Hematopoietic multipotent progenitor cell treated with erythropoietin and hydrocortisone succinate and interleukin-3 and kit ligand, for 4 days (in vitro differentiated cells): ENCODE results near the gene KDM1B.
A peak's percentile ranks its signal among the peaks of the same experiment; 100 is the strongest.

Source experiments
- DNase-seq: peaks from one replicate; pipeline ENCODE4 v3.0.0-alpha.2; 2015

Gene KDM1B

DNA sequence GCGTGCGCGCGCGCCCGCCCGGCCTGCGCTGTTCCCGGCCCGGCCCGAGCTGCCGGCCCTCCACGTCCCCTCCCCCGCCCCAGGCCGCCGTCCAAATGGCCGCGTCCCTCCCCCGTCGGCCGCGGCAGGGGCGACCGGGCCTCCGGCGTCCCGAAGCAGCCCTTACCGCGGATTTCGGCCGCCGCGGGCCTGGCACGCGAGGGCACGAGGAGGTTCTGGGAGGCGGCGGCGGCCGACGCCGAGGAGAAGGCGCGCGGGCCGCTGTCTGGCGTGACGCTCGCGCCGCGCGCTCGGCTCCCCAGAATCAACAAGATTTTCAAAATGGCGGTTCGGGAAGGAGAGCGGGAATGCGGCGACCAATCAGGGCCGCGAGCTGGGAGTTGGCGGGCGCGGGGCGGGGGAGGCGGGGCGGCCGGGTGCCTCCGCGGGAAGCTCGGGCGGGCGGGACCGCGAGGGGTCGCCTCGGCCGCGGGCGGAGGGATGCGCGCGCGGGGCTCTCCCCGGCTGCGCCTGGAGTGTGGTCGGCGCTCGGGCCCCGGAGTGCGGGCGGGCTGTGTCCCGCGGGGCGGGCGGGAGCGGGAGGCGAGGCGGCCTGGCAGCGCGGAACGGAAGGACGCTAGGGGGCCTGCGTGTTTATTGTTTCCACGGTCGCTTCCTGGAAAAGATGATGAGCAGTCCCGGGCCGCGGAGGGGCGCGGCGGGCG is 109.1 kb downstream of the KDM1B start, which contains the start of gene DEK:
DEK (minus strand) TSS at position 312 of the 704 bp plus-strand sequence. CDS start 543 bp downstream, outside the sequence.
- DNase-seq = peak; percentile 94

DNA sequence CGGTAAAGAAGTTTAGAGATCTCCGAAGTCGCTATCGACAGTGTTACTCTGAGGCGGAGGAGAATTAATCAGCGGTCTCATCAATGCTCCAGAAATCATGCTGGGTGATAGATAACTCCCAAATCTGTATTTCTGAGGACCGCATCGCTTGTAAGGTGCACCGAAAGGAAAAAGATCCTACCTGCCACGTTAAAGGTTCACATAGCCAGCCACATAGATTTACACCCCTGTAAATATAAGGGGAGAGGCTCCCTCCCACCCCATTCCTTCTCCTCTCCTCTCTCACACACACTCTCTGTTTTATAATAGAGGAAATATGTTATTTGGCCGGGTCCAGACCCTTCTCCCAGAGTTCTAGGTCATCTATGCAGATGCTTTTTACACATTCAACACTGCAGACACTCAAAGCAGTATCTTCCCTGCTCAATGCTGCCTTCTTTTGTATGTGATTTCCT is 109.7 kb downstream of the KDM1B start:
- DNase-seq = no peak

DNA sequence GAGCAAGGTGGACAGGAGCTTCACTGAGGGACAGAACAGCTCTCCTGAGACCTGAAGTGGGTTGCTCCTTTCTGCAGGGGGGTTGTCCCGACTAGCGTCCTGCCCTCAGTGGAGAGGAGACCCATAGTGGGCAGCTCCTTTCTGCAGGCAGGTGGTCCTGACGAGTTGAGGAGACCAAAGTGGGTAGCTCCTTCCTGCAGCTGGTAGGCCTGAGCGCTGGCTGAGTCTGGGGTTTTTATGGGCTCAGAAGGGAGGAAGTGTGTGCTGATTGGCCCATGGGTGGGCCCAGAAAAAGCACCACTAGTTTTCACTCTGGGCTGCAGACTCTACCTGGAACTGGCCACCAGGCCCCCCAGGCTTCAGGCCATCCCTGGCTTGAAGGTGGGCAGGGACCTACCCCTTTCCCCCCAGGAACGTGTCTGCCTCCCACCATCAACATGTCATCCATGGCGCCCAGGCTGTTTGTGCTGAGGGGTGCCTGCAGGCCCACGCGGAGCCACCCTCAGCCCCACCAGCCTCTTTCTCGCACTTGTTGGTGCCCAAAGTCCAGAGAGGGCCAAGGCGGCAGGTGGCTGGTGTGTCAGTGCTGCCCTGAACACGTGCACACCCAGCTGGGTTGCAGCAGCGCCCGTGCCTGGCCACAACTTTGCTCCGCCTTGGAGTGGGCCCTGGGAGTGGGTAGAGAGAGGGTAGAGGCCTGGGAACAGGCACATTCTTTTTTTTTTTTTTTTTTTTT is 110.7 kb downstream of the KDM1B start:
- no peak for DNase-seq

DNA sequence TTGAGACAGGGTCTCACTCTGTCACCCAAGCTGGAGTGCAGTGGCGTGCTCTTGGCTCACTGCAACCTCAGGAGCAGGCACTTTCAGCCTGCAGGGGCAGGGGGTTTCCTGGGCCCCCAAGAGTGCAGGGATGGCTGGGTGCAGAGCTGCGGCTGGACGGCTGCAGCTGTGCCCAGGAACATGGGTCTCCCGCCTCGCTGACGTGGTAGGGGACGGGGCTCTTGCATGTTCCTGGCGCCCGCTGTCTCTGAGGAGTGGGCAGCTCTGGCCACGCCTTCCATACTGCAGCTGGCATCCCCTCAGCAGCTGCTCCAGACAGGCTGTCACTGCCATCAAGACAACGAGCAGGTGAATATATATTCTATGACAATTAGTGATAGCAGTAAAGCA is 111.3 kb downstream of the KDM1B start:
- DNase-seq = no peak

DNA sequence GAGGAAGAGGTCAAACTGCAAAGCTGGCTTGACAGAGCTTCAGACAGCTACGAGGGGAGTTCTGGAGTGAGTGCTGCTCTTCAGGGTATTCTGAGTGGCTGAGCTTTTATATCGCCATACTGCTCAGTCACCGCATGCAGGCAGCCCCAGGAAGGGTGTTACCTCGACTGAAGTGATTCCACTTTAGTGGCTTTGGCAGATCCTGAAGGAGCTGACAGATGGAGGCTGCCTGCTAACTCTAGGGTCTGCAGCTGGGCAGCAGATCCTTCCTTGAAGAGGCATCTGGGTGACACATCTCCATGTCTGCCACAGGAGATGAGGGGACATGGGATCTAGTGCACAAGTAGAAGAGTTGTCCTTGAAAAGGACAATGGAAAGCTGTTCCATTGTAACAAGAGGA is 112.8 kb downstream of the KDM1B start:
- no peak for DNase-seq

DNA sequence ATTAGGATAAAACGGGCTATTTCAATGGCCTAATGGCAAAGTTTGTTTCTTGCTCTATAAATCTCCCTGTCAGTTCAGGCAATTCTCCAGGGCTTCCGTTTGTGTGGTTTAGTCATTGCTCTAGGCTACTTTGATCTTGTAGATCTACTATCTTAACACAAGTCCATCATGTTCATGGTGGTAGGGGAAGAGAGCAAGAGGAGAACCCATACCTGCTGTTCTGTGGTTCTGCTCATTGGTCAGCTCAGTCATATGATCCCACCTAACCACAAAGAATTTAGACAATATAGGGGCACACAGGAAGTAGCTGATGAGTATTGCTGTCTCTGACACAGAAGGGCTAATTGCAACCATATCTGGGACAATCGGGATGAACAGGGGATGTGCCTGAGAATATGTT is 114.0 kb downstream of the KDM1B start:
- peak; percentile 86 for DNase-seq

DNA sequence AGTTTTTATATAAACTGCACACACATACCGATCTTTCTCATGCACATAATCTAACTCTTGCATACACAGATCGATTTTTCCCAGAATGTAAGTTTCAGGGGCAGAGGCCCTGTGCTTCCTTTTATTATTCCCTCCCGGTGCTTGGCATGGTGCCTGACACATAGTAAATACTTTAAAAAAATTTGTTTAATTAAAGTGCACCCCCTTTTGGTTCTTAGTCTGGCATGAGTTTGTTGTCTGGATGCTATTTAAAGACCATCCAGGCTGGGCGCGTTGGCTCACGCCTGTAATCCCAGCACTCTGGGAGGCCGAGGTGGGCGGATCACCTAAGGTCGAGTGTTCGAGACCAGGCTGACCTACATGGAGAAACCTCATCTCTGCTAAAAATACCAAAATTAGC is 114.5 kb downstream of the KDM1B start:
- no peak for DNase-seq

DNA sequence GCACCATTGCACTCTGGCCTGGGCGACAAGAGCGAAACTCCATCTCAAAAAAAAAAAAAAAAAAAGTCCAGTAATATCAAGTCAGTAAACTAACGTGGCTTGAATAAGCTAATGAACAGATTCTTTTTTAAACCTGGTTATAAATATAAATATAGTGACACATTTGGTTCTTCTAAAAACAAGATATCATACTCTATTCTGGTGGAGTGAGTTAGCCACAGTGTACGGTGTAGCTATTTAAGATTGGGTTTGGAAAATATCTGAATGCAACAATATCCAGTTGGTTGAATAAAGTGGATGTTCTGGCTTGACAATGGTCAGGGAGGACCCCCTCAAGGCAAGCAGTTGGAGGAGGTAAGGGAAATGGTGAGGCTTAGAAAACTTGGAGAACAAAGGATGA is 115.0 kb downstream of the KDM1B start:
- no peak for DNase-seq
